Activated naive CD8-positive, alpha-beta T cell treated with anti-CD3 and anti-CD28 coated beads, Interleukin-2, amount 10 ng/mL, durations not matched to agents 7 days and 5 days (primary cell): ENCODE data around the gene MAD1L1. TPM values are rescaled to one million over a fixed set of nuclear protein-coding genes. Genes with fewer than 3 reads are reported as not detected.
"Not testable (repeated sequence)": the region's sequence is repeated elsewhere in the genome, so short reads cannot be mapped to it uniquely, and the experiment has no call there.

Experiments
- ATAC-seq: fragments of 150-1000 bp; cut with Tn5 transposase; one replicate; pipeline ENCODE4 v1.10.0; 2021; ENCODE audit warnings: low read depth, moderate library complexity
- POLR2A ChIA-PET: fragments of 350-600 bp; sonication (Branson Sonifier 250); formaldehyde crosslinking; loops from one replicate; lab custom pipeline; 2021; ENCODE audit warnings: antibody characterized with exemption; lab: Charles Lee
- DNase-seq: peaks from one replicate; pipeline ENCODE4 v3.0.0; 2021
- H3K27ac Mint-ChIP-seq: one replicate; pipeline ENCODE4 v1.8.0; 2022; ENCODE audit warnings: mild to moderate bottlenecking, mixed read lengths
- H3K27me3 Mint-ChIP-seq: one replicate; pipeline ENCODE4 v1.8.0; 2022; ENCODE audit warnings: mild to moderate bottlenecking, moderate library complexity, mixed read lengths
- H3K36me3 Mint-ChIP-seq: one replicate; pipeline ENCODE4 v1.8.0; 2021; ENCODE audit warnings: mild to moderate bottlenecking, mixed read lengths
- H3K4me1 Mint-ChIP-seq: one replicate; pipeline ENCODE4 v1.8.0; 2021; ENCODE audit warnings: mixed read lengths
- H3K4me3 Mint-ChIP-seq: one replicate; pipeline ENCODE4 v1.8.0; 2022; ENCODE audit warnings: mild to moderate bottlenecking, moderate library complexity, mixed read lengths
- H3K9me3 Mint-ChIP-seq: one replicate; pipeline ENCODE4 v1.8.0; 2021; ENCODE audit warnings: mixed read lengths
- total RNA-seq, 2 experiments: library from RNA; stranded (reverse); gene quantifications; one replicate each; pipeline ENCODE4 v1.2.3, GENCODE V29; 2021

The MAD1L1 gene
- total RNA-seq, 2 experiments from 2014 or later: 72.7 to 82.6 TPM

DNA sequence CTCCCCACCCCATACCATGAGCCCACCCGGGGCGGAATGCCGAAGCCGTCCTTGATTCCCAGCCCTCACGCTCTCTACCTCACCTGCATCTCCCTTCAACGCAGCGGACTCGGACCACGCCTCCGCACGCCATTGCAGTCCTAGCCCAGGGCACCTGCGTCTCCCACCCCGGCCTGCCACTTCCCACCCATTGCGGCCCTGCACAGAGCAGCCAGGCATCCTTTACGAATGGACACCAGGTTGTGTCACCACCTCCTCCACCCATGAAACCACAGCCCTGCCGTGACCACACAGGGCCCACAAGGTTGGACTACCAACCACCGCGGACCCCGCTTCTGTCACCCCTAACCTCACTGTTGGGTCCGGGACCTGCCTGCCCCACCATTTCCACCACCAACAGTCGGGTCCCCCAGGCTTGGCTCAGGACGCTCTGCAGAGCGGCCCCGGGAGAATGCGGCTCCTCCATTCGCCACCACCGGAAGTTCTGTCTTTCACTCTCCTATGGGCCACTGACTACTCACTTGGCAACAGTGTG lies 232.5 kb downstream of the MAD1L1 start:
- no peaks in the 10 kb centered on the region for H3K36me3 Mint-ChIP-seq
- ATAC-seq: no peak
- H3K4me3 Mint-ChIP-seq: no peak overlapping the region
- POLR2A ChIA-PET: no interaction called here
- H3K27ac Mint-ChIP-seq: peak overlapping the region; percentile 43
- no peaks in the 10 kb centered on the region for H3K27me3 Mint-ChIP-seq
- H3K4me1 Mint-ChIP-seq: no peaks in the 10 kb centered on the region
- no peaks in the 10 kb centered on the region for H3K9me3 Mint-ChIP-seq
- DNase-seq: no peak

DNA sequence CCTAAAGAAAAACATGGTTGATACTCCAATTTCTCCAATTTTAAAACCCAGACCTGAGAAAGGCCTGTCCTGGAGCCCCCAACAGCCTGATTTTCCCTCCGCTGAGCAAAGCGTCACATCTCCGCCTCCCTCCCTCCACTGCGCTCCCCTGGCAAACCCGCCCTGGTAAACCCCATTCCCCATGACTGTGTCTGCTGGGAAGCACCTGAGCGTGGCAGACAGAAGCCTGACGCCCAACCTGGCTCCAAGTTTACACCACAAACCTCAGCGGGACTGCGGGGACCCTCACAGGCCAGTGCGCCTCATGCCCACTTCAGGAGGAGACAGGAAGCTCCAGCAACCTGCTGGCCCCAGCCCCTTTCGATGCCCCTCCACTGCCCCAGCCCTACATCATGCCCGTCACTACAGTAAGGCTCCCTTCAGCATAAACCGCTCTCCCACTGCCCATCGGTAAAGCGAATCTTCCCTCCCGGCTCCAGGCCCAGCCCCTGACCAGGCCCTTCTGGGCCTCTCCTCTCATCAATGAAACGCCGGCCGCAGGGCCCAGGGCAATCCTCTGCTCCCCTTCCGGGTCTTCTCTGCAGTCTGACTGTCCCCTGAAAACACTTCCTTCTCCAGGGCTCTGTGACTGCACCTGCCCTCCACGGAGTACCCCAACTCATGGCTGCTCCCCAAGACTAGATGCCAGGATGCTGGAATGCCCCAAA lies 233.3 kb downstream of the MAD1L1 start:
- Mint-ChIP-seq H3K4me1 (no peaks in the 10 kb centered on the region), H3K27ac (no peak overlapping the region), H3K9me3 (no peaks in the 10 kb centered on the region), H3K27me3 (no peaks in the 10 kb centered on the region), H3K4me3 (no peak overlapping the region), H3K36me3 (no peaks in the 10 kb centered on the region)
- POLR2A ChIA-PET: no interaction called here
- no peak for DNase-seq
- no peak for ATAC-seq

DNA sequence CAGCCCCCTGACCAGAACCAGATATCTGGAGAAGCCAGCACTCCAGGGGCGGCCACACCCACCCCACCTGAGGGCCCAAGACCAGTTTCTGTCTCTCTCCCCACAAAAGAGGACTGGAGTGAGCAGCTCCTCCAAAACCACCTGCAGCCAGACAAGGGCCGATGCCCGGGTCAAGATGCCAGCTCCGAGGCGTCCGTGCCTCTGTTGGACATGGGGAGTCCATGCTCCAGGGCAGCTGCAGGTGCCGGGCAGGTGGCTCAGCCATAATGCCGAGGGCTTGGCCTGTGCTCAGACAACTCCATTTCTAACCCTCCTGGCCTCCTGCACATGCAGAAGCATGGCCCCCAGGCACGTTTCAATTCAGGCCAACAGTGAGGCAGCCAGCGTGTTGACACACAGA lies 234.6 kb downstream of the MAD1L1 start:
- no peak overlapping the region for H3K4me3 Mint-ChIP-seq
- H3K4me1 Mint-ChIP-seq: no peaks in the 10 kb centered on the region
- no peaks in the 10 kb centered on the region for H3K27me3 Mint-ChIP-seq
- no peaks in the 10 kb centered on the region for H3K36me3 Mint-ChIP-seq
- no peak for ATAC-seq
- POLR2A ChIA-PET: interaction anchor here (1.5 kb wide), 1 partner anchor 12 kb away, joined by 4 read pairs; no protein-coding TSS in a partner anchor
- DNase-seq: no peak
- no peak overlapping the region for H3K27ac Mint-ChIP-seq
- H3K9me3 Mint-ChIP-seq: no peaks in the 10 kb centered on the region

DNA sequence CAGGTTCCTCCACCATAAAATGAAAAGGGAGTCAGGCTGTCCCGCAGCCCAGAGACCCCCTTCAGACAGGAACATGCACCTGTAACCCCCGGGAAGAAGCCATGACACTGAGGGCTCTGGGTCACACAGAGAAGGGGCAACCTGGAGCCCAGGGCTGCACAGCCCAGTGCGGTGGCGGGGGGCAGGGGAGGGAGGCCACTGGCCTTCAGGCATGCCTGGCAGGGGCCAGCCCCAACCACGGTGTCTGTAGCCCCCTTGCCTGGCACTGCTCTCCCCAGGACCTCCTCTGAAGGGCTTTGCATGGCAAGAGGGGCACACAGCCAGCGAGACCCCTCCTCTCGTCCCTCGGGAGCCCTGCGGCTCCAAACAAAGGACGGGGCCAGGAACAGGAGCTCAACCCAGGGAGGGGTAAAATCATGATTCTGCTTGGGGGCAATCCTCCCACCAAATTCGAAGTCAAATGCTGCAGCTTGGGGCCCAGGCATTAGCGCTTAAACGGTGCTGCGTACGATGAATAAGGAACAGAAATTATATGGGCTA lies 235.1 kb downstream of the MAD1L1 start:
- H3K27me3 Mint-ChIP-seq: no peaks in the 10 kb centered on the region

DNA sequence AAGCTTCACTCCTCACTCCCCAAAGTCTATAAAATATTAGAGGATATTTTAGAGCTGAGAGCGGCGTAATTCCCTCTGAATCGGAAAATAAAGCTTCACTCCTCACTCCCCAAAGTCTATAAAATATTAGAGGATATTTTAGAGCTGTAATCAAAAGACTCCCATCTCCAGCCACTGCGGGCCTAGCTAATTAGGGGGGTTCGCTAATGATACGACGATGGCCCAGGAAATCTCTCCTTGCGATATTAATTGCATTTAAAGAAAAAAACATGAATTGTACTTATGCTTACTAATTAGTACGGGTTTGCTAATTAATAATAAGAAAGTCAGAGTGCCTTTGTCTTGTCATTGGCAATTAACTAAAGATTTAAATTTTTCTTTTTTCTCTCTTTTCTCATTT lies 235.9 kb downstream of the MAD1L1 start:
- Mint-ChIP-seq H3K27ac (no peak overlapping the region), H3K4me3 (no peak overlapping the region), H3K27me3 (no peaks in the 10 kb centered on the region), H3K9me3 (no peaks in the 10 kb centered on the region), H3K4me1 (no peaks in the 10 kb centered on the region), H3K36me3 (no peaks in the 10 kb centered on the region)
- ATAC-seq: no peak
- no peak for DNase-seq
- POLR2A ChIA-PET: interaction anchor here (1.5 kb wide), 1 partner anchor 10 kb away, joined by 4 read pairs; no protein-coding TSS in a partner anchor

More for the DNA sequence above, 235.1 kb downstream of the MAD1L1 start:
- POLR2A ChIA-PET: interaction anchor here (1.5 kb wide), 1 partner anchor 11 kb away, joined by 4 read pairs; no protein-coding TSS in a partner anchor
- Mint-ChIP-seq H3K9me3 (no peaks in the 10 kb centered on the region), H3K36me3 (no peaks in the 10 kb centered on the region), H3K27ac (no peak overlapping the region), H3K4me1 (no peaks in the 10 kb centered on the region), H3K4me3 (no peak overlapping the region)
- ATAC-seq (no peak), DNase-seq (no peak)

DNA sequence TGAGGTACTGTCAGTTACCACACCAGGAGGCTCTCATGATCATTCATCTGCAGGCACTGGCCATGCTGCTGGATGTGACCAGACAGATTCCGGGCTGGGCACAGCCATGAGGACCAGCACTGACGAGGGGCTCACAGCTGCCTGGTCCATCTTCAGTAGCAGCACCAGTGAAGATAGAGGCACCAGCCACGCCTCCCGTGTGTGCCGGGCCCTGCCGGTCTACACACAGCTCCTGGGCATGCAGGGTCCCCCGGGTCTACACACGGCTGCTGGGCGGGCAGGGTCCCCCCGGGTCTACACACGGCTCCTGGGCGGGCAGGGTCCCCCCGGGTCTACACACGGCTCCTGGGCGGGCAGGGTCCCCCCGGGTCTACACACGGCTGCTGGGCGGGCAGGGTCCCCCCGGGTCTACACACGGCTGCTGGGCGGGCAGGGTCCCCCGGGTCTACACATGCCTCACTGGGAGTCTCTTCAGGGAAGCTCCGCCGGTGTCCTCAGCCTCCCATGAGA lies 236.8 kb downstream of the MAD1L1 start:
- H3K9me3 Mint-ChIP-seq, H3K27me3 Mint-ChIP-seq, H3K36me3 Mint-ChIP-seq, POLR2A ChIA-PET, ATAC-seq, H3K4me3 Mint-ChIP-seq, DNase-seq, H3K27ac Mint-ChIP-seq, H3K4me1 Mint-ChIP-seq: not testable (repeated sequence)

DNA sequence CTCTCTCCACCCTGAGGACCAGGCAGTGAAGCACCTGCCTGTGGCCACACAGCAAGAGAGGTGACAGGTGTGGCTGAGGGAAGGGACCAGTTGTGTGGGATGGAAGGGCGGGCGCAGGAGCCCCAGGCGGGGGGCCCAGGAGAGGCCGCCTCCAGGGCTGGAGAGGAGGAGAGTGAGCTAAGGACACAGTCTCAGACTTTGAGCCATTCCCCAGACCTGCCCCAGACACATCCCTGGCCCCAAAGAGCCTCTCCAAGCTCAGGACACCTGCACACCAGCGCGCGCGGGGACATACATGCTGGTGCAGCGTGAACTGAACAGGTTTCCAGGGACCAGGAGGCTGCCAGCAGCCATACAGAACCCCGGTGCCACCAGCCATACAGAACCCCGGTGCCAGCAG lies 237.3 kb downstream of the MAD1L1 start:
- POLR2A ChIA-PET: no interaction called here
- H3K4me1 Mint-ChIP-seq: no peaks in the 10 kb centered on the region
- no peak overlapping the region for H3K4me3 Mint-ChIP-seq
- H3K36me3 Mint-ChIP-seq: no peaks in the 10 kb centered on the region
- H3K27ac Mint-ChIP-seq: no peak overlapping the region
- DNase-seq (no peak), ATAC-seq (no peak)
- H3K9me3 Mint-ChIP-seq: no peaks in the 10 kb centered on the region
- no peaks in the 10 kb centered on the region for H3K27me3 Mint-ChIP-seq

DNA sequence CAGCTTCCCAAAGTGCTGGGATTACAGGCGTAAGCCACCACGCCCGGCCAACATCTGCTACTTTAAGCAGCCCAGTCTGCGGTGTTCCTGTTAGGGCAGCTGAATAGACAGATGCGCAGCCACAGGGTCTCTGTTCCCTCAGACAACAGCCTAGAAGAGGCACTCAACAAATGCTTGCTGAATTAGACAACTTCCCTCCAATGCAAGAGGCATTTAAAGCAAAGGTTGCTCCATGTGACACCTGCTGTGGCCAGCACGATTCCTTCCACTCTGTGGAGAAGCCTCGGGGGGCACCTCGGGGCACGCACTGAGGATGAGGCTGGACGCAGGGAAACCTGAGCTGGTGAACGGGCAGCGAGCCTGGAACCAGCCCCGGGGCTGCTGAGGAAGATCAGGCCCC lies 237.8 kb downstream of the MAD1L1 start:
- POLR2A ChIA-PET: no interaction called here
- Mint-ChIP-seq H3K27ac (no peak overlapping the region), H3K36me3 (no peaks in the 10 kb centered on the region), H3K9me3 (no peaks in the 10 kb centered on the region), H3K27me3 (no peaks in the 10 kb centered on the region), H3K4me3 (no peak overlapping the region), H3K4me1 (no peaks in the 10 kb centered on the region)
- no peak for DNase-seq
- ATAC-seq: no peak

DNA sequence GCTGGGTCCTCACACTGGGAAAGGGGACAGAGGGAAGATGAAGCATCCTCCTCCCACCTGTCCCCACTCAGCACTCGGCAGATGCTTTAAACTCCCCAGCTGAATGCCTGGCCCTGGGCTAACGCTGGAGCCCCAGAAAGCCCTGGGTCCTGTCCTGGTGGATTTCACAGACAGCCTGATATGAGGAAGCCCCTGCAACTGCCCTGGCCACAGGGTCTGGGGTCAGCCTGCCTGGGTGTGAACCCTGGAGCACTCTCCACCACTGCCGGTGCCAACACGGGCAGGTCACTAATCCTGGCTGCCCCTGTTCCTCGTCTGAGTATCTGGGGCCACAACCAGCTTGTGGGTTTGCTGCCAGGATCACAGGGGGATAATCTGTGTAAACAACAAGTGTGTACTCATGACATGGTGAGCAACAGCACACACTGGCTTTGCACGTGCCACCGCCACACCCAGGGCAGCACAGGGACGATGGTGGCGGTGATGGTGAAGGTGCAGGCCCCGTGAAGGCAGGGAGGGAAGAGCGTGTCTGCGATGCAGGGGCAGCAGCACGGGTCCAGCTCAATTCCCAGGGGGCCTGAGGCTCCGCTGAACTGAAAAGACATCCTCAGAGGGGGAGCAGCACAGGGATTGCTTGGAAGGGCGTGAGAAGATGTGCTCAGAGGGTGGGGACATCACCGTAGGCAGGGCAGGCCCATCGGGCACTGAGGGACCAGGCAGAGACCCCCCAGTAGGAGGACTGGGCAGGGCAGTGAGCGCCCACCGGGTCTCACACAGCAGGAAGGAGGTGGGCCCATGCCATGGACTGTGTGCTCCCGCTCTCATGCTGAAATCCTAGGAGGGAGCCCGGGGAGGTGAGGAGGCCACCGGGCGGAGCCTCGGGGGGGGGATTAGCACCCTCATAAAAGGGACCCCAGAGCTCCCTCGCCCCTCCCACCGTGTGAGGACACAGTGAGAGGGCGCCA lies 238.7 kb downstream of the MAD1L1 start:
- POLR2A ChIA-PET: no interaction called here

DNA sequence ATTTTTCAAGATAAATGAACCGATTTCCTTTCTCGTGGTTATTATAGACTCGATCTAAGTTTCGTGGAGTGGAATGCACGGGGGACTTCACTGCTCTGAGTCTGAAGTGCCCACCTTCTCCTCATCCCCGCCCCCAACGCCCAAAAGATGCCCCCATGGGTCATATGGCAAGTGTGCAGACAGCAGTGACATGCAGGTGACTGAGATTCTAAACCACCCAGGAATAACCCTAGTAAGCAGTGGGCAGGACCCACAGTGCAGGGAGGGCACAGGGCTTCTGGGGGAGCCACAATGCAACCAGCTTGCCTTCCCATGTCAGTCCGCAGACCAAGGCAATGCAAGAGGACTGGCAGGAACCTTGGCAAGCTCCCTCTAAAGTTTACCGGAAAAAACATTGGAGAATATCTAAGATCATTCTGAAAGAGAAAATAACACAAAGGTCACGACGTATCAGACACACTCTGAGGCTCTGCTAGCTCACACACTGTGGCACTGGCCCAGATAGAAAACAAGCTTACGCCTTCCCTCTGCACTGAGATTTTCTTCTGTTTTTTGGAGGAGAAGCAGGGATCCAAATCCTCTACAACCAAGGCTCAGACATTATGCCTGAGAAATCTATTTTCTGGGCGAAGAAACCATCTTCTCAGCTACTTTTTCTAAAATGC lies 239.6 kb downstream of the MAD1L1 start:
- H3K27ac Mint-ChIP-seq: peak overlapping the region; percentile 38
- no peaks in the 10 kb centered on the region for H3K36me3 Mint-ChIP-seq
- DNase-seq (no peak), ATAC-seq (no peak)
- POLR2A ChIA-PET: interaction anchor here (0.6 kb wide), 1 partner anchor 27 kb away, joined by 3 read pairs; no protein-coding TSS in a partner anchor
- no peaks in the 10 kb centered on the region for H3K4me1 Mint-ChIP-seq
- H3K27me3 Mint-ChIP-seq: no peaks in the 10 kb centered on the region
- H3K9me3 Mint-ChIP-seq: no peaks in the 10 kb centered on the region
- H3K4me3 Mint-ChIP-seq: no peak overlapping the region

More for the DNA sequence above, 238.7 kb downstream of the MAD1L1 start:
- Mint-ChIP-seq H3K27me3 (no peaks in the 10 kb centered on the region), H3K4me3 (no peak overlapping the region), H3K9me3 (no peaks in the 10 kb centered on the region), H3K36me3 (no peaks in the 10 kb centered on the region), H3K27ac (no peak overlapping the region), H3K4me1 (no peaks in the 10 kb centered on the region)
- DNase-seq (no peak), ATAC-seq (no peak)

DNA sequence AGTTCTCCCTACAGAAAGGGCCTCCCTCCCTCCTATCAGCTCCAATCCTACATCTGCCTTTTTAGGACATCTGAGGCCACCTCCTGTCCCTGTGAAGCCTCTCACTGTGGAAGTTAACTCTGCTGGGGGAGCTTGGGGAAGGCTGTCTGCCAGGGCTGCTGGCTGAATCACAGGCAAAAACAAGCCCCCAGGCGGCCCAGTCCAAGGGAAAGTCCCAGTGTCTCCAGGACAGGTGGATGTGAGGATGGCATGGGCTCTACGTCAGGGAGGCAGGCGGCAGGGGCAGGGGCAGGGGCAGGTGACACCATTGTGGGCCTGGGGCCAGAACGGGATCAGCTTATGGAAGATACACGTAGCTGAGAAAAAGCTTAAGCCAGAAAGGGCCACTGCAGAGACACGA lies 240.2 kb downstream of the MAD1L1 start:
- Mint-ChIP-seq H3K36me3 (peaks cover 2% of the 10 kb centered on the region), H3K4me3 (no peak overlapping the region), H3K4me1 (peaks cover 4% of the 10 kb centered on the region), H3K27me3 (no peaks in the 10 kb centered on the region), H3K27ac (no peak overlapping the region), H3K9me3 (no peaks in the 10 kb centered on the region)
- DNase-seq (no peak), ATAC-seq (no peak)
- POLR2A ChIA-PET: interaction anchor here (0.6 kb wide), 1 partner anchor 26 kb away, joined by 3 read pairs; no protein-coding TSS in a partner anchor

DNA sequence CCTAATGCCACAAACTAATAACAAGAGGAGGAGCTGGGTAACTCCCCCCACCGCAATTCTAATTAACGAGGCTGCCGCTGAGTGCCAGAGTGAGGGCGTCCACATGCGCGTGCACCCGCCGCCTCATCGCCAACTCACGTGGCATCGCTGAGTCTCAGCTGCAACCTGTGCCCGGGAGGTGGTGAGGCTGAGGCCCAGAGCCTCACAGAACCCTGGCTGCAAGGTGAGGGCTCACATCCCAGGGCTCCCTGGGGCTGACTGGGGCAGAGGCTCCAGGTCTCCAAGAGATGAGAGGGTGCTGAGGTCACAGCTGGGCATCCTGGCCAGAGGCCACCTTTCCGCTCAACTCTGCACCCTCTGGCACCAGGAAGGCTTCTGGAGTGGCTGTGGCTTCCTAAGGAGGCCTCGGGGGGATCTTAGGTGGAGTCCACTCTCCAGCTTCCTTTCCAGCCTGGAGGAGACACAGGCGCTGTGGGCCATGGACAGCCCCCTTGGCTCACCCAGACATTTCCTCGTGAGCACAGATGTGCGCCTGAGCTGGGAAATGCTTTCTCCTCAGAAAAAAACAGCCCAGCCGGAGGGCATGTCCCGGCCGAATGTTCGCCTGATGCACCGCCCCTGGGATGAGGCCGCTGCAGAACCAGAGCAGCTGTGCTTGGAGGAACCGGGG lies 242.6 kb downstream of the MAD1L1 start:
- POLR2A ChIA-PET: interaction anchor here (0.6 kb wide), 1 partner anchor 48 kb away, joined by 4 read pairs; no protein-coding TSS in a partner anchor
- Mint-ChIP-seq H3K27ac (no peak overlapping the region), H3K36me3 (peaks cover 12% of the 10 kb centered on the region), H3K4me1 (peaks cover 21% of the 10 kb centered on the region), H3K27me3 (no peaks in the 10 kb centered on the region), H3K9me3 (no peaks in the 10 kb centered on the region), H3K4me3 (no peak overlapping the region)
- ATAC-seq (no peak), DNase-seq (no peak)
